Activated gamma-delta T cell treated with anti-CD3 and anti-CD28 coated beads, Interleukin-2, amount 50 U/mL, for 16 hours (primary cell): ENCODE data around the gene ADIPOR2.

Experiments used
- DNase-seq: peaks from one replicate; pipeline ENCODE4 v3.0.0-alpha.2; 2020; ENCODE audit warnings: low read depth

Gene ADIPOR2

DNA sequence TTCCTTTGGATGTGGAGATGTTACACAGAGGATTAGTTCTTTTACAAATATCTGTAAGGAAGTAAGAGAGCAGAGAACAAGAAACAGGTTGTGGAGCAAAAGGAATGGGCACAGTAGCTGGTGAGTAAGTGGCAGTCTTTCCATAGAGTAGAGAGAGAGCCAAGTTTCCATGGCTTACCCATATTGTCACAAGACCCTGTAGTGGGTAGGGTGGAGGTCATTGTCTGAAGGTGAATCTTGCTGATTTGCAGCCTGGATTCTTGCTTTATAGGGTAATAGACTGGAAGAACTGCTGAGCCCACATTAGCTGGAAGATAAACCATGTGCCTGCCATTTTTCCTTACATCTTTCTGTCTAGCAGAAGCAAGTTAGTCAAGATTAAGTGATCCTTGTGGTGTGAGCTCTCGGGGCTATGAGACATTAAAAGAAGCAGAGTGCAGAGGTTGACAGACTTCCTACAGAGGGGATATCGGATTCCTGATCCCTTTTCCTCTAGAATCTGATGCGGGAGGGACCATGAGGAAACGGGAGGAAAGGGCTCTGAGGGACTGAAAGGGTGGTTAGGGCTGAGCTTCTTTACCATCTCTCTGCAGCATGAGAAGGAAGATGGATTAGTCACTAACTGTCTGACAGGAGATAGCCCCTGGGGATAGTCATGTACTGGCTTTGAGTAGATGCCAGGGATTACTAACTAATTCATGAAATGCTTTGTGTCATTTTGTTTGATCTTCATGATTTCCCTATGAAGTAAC is 85.5 kb downstream of the ADIPOR2 start:
- no peak for DNase-seq

DNA sequence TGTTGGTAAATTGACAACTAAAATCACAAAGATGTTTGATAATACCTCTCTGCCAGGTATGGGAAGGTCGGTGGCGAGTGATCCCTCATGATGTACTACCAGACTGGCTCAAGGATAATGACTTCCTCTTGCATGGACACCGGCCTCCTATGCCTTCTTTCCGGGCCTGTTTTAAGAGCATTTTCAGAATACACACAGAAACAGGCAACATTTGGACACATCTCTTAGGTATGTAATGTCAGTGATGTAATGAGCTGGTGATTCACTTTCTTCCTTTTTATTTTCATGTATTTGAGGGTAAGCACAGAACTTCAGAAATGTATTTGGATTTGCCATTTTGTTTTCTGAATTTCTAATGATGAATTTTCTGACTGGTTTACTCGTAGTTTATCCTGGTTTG is 86.9 kb downstream of the ADIPOR2 start:
- no peak for DNase-seq

DNA sequence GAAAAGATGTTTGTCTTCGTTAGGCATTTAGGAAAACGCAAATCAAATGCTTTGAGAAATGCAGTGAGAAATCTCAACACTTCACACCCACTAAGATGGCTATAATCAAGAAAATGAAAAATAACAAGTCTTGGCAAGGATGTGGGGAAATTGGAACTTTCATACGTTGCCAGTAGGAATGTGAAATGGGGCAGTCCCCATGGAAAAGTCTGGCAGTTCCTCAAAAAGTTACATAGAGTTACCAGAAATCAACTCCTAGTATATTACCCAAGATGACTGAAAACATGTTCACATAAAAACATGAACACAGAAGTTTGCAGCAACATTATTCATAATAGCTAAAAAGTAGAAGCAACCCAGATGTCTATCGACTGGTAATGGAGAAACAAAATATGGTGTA is 88.0 kb downstream of the ADIPOR2 start:
- no peak for DNase-seq

DNA sequence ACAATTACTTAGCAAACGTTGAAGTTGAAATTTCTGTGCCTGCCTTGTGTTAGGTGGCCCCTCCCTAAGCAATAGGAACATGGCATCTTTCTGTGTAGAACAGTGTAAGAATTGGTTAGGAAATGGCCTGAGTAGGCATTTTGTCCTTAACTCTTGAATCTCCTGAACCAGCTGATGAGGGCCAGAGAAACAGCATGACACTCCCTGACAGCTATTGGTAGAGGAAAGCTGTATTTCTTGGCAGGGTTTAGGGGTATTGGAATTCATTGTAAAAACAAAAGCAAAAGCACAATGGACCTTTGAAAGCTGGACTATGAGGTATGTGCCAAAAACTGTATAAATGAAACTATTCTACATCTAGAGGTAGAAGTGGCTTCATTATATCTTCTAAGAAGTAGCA is 88.9 kb downstream of the ADIPOR2 start:
- no peak for DNase-seq

DNA sequence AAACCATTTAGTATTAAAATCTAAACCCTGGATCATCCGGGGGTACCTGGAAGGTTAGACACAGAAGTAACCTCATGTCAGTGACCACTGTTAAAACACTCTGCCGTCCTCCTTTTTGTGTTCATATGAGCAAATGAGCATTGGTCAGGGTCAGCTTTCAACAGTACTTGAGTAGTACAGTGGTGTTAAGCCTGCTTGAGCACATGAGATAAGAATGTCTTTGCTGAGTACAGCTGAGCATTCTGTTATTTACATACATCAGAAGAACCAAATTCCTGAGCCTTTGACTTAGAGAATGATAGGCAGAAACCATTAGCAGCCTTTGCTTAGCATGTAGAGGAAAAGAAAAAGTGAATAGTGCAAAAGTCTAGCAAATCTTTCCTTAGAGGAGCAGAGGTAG is 90.9 kb downstream of the ADIPOR2 start:
- no peak for DNase-seq

DNA sequence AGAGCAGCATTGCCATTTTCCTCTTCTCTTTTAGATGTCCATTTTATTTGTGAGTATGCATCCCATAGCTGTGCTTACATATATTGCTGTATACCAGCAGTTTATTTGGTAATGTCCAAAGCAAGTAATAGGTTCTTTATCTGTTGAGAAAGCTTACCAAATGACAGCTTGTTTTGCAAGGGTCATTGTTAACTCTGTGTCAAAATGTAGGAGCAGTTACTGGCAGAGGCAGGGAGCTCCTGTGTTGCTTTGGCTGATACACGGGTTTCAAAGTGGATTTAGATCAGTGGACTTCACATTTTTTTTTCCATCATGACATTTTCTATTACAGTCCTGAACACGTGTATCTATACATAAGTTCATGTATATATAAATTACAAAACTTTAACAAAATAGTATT is 91.3 kb downstream of the ADIPOR2 start:
- no peak for DNase-seq

DNA sequence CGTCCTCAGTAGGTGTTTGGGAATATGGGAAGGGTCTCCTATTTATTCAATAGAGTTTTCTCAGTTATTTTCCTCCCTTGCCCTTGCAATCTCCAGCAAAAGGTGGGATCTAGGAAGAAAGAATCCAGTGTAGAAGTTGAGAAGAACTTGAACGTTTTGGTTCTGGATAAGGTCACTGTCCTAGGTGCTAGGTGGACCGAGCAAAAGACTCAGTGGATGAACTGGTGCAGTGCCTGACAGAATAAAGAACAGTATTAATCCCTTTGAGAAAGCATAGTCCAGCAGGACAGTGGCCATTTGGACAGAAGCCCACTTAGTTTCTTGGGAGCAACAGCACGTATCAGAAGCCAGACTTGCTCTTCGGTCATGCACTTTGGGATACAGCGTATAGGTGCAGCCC is 96.8 kb downstream of the ADIPOR2 start:
- no peak for DNase-seq

DNA sequence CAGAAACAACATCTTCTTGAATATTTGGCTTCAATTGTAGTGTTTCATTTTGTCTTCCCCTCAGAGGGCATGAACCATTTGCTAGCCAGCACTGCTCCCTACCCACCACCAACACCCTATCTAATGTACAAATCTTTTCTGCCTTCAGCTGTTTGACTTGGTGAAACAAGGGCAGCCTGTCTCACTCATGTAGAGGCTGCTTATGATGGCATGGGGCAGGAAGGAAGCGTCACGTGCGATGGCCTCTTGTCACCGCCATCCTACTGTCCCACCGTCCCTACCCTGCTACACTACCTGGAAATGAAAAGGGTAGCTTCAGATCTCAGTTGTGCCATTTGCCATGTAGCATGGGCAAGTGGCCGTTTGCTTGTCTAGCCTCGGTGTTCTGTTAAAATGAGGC is 99.6 kb downstream of the ADIPOR2 start:
- no peak for DNase-seq

DNA sequence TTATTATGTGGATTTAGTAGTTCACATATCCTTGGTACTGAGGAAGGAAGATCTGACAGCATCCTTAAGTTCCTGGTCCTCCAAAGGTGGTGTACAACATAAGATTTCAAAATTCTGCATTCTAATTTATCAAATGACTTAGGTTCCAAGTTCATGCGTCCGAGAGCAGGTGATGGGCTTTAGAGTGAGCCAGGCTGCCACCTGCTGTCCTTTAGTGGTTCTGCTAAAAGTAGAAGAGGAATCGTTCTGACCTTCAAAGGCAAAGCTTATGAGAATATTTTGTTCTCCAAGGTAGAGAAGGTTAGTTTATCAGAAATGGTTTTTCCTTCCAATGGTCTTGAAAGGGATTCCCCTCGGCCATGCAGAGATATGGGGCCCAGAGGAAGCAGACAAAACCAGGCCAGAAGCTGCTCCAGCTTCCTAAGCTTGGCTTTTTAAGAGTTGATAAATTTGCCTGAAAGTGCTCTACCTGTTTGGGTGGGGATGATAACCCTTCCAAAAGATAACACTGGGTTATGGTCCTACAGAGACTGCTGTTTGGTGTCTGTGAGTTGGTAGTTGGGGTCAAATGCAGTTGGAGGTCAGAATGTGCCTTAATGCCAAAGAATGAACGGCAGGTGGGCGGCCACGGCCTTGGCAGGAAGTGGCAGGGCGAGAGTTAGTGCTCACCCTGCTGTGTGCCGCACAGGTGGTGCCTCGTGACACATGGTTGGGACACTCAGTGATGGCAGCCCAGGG is 100.4 kb downstream of the ADIPOR2 start:
- DNase-seq: peak; percentile 44

DNA sequence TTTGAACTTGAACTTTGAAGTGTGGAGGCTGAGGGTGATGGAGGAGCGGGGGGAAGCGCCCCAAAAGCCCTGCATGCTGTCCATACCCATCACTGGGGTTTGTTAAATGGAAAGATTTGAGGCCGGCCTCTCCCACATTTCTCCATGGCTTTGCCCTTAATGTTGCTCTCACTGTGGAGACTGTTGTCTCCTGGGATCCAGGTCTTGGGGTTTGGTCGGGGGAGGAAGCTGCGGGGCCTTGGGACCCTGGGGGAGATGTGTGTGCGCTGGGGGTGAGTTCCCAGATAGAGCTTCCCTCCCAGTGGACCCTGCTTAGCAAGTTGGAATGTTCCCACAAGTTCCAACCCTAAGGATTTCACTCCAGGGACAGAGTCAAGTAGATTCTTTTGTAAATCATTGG is 101.5 kb downstream of the ADIPOR2 start:
- DNase-seq: no peak

DNA sequence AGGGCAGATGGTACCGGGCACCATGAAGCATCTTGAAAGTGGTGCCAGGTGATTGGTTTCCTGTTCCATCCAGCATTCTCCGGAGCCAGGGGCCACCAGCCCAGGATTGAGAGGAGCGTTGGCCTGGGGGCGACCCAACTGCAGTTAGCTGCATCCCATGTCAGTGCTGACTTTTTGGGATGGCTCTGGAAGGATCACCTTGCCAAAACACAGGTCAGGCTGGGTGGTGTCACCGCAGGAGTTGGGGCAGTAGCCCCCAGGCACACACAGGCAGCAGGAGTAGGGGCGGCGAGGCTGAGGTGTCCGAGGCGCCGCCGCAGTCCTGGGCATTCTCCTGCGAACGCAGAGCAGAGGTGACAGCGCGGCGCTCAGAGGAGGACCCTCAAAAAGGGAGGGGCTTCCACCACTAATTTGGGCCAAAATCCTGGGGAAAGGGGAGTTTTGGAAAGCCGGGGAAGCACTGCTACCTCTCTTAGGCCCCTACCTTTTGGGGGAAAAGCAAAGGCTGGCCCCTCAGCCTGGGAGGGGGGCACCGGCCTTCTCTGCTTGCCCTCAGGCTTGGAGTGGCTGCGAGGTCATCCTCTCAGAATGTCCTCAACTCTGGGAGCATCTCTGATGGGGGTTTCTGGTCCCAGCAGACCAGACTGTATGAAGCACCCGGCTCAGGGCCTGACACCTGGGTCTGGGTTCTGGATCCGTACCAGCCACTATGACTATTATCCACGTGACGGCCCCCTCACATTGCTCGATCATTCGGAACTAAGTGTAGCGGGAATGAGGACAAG is 102.7 kb downstream of the ADIPOR2 start:
- DNase-seq: no peak

DNA sequence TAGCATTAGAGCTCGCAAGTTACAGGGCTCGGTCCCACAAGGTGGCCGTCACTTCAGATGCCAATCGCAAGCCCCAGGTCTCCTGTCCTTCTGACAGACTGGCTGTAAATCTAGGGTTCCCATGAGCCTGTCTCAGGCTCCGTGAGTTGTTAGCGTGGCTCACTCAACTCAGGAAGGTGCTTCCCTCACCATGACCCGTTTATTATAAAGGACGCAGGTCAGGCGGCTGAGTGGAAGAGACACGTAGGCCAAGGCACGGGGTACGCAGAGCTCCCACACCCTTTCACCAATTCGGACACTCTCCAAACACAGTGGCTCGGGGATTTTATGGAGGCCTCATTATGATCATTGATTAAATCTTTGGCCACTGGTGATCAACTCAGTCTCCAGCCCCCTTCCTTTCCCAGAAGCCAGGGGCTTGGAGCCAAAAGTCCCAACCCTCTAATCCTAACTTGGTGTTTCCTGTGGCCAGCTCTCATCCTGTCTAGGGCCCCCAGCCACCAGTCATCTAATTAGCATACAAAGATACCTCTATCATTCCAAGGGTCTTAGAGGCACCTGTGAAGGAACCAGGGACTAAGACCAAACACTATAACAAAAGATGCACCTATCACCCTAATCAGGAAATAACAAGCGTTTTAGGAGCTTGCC is 103.7 kb downstream of the ADIPOR2 start:
- DNase-seq: no peak

DNA sequence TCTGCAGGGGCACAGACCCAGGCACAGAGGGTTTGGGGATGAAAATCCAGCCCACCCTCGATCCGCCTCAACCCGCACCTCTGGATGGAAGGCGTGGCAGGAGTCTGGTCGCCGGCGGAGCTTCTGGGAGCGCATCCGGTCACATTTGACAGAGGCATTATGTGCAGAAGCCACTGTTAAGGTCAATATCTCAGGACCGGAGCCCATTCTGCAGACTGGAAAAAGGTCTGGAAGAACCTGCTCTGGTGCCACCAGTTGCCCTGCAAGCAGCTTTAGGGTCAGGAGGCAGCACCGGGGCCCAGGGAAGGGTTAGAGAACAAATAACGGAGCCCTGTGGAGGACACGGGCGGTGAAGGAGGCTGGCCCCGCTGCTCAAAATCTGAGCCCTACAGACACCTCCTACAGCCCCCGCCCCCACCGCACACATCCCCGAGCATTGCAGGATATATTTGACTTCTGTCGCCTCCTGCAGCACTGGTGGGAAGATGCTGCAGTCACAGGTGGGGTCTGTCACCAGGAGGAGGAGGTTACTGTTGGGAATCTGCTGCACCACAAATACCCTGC is 104.4 kb downstream of the ADIPOR2 start:
- no peak for DNase-seq

DNA sequence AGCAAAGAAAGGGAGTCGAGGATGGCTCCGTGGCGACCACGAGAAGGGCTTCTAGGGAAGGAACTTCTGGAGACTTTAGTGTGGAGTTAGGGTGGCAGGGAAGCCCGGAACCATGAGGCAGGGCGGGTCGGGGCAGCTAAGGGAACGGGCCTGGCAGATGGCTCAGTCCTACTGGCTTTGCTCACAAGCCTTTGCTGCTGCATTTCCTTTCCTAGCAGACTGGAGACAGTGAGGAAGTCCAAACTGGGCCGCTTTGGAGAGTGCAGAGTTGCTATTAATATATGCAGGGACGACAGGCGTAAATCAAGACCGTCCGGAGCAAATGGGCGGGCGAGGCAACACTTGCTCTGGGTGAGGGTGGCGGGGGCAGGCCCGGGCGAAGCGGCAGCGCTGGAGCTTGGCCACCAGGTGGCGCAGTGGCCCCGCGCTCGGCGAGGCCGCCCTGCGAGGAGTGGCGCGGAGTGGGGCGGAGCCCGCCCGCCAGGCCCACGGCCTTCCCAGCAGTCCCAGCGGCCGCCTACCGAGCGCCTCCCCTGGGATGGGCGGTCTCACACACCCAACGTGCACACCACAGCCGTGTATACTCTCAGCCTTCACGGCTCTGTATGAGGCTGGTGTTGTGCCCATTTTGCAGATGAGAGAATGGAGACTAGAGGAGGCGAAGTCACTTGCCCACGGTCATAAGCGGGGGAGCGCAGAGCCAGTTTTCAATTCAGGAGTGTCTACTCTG is 105.1 kb downstream of the ADIPOR2 start:
- DNase-seq: peak; percentile 90

DNA sequence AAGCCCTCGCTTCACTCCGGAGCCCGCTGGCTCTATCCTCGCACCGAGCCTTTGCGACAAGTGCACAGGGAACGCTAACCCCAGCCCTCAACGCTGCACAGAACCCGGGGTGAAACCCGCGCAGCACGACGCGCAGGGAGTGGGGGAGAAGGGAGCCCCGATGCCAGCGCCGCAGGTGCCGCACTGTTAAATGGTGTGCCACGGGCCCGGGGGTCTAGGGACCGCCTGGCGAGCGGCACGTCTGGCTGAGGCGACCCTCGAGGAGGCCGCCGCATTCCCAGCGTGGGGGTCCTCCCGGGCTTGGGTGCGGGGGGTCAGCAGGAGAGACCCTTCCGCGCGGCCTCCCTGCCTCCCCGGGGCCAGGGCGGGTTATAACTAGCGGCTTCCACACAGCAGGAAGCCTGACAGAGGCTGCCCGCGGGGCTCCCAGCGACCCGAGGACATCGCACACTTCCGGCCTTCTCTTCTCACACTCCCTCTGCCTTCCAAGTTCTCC is 105.7 kb downstream of the ADIPOR2 start:
- DNase-seq: peak; percentile 20

DNA sequence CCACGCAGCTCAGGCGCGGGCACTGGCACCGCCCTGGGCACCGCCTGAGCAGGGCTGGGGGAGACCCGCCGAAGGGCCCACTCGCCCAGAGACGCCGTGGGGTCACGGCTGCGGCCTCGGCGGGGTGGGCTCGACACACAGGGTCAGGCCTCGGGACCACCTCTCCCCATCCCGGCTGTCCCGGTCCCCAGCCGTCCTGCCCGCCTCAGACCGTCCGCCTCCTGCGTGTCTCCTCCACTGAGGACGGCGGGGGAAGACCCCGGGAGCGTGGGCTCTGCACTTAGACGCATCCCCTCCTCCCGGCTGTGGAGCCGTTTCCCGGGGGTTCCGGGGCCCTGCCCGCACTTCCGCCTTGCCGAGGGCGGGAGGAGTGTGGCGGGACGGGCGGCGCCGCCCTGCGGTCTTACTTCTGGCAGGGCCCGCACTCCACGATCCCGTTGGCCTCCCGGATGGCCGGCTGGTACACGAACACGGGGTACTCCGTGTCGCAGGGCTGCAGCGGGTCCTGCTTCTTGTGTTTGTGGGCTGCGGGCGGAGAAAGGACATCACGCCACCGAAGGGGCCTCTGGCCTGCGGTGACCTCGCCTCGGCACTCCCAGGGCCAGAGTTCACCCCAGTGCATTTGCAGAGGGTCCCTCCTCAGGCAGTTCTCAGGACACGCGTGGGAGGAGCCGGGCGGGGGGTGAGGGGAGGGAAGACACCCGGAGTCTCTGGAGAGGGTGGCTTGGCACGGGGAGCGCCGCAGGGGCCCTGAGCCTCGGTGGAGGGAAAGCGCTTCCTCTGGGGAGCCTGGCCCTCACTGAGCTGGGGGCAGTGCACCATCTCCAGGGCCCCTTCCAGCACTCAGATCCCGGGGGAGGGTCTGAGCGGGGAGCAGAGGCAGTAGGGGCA is 106.4 kb downstream of the ADIPOR2 start:
- DNase-seq: peak; percentile 34

DNA sequence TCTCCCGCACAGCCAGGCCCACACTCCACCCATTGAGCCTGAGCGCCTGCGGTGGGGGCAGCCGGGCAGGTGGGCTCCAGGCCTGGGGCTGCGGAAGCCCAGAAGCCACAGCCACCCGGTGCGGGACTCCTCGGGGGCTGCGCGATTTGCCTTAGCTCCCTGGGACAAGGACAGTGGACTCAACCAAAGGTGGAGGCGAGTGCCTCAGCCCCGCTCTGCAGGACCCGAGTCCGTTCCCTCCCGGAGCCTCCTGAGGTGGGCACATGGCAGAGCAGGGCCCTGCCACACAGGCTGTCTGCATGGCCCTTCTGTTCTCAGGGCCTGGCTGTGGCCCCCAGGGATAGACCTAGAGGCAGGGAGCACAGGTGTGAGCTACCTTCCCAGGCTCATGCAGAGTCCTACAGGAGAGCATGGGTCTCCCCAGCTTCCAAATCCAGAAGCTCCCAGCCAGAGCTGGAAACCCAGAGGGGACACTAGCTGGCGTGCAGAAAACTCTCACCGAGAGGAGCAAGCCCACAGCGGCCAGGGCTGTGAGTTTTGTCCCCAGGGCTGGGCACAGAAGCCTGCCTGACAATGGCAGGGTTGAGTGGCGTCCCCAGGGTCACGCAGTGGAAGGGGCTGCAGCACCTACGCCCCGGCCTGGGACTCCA is 107.2 kb downstream of the ADIPOR2 start:
- DNase-seq: no peak

DNA sequence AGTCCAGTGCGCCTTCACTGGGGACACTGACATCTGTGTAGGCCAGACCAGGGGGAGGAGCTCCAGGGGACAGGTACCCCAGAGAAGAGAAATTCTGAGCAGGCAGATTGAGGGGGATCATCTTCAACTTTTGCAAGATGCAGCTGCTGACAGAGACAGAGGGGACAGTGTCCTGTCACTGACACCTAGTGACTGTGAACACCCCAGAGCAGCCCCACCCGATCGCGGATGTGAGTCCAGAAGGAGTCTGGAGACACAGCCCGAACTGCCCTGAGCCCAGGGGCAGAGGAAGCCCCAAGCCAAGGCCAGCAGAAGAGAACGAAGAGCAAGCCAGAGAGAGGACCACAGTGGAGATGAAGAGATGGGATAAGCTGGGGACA is 107.8 kb downstream of the ADIPOR2 start:
- DNase-seq: no peak

DNA sequence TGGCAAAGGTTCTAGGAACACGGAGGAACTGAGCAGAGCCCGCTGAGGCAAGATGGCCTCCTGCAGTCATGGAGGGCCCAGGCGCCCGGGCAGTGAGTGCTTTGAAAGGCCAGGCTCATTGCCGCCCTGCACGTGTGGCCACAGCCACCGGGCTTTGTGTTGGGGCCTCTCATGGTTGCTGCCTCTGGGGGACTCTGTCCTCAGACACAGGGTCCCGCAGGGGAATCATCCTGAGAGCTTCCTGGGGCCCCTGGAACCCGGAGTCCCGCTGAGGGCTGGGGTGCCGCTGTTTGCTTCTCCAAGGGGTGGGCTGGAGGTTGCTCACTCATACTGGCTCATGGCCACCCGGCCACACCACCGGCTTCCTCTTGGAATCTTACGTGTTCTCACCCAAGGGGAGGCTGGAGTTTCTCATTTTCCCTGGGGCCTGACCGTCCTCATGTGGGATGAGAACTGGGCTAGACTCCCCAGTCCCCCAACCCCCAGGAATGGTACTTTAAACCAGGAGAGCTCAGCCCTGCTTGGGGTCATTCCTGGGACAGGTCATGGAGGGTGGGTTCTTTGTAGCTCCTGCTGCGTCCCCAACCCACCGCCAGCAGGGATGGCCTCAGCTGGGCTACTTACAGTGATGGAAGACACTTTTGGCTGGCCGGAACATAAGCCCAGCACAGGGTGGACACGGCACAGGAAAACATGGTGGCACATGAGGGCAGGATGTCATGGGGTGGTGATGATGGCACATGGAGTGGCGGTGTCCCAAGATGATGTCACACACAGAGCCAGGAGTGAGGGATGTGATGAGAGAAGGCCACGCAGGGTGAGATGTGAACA is 108.4 kb downstream of the ADIPOR2 start:
- no peak for DNase-seq
